Measurements from ENCODE around the gene CAPG. TPM values are rescaled to one million over a fixed set of nuclear protein-coding genes. Genes with fewer than 3 reads are reported as not detected.

Gene CAPG
- total and polyA plus RNA-seq, 9 of the 15 experiments (the other 6 are each of a cell fraction or from before 2014, with no cell fraction given), result 10.6 to 90.4 (median 56.0) TPM

GRCh38 chr2:85398426-85399182 is 11.6 kb downstream of the CAPG start:
- Histone ChIP-seq H3K9me1 (ENCODE audit: control insufficient read depth, insufficient read depth, low read length) (no peaks in the 10 kb centered on the region), H3K79me2 (ENCODE audit: control insufficient read depth, insufficient read depth, low read length) (no peaks in the 10 kb centered on the region), H4K20me1 (replicated peaks; ENCODE audit: control insufficient read depth, insufficient read depth, low read length) (no peaks in the 10 kb centered on the region), H3K9ac (ENCODE audit: insufficient read depth in 1 of 2, low read depth in 2 of 2, low read length in 2 of 2) (peak overlapping the region in 1 of 2 experiments; percentile 61; a peak in 1 of 4 replicates), H3K4me1 (replicated peaks in 1 of 2; ENCODE audit: control insufficient read depth in 2 of 2, insufficient read depth in 2 of 2, low read length in 2 of 2) (peaks cover 0 to 7% of the 10 kb centered on the region in 2 experiments; a peak in 1 of 5 replicates), H3K27ac (ENCODE audit: extremely low read depth, low read depth, low read length) (no peak overlapping the region), H3K27me3 (ENCODE audit: control insufficient read depth in 2 of 2, insufficient read depth in 2 of 2, low read length in 2 of 2) (no peaks in the 10 kb centered on the region), H3K4me3 (no peak overlapping the region), H3K36me3 (ENCODE audit: control insufficient read depth, insufficient read depth, low read length) (peaks cover 2% of the 10 kb centered on the region; the same call in 1 of the 3 replicates), H2AFZ (ENCODE audit: low read depth, low read length) (no peak overlapping the region), H3K4me2 (ENCODE audit: insufficient read depth, low read length) (no peak overlapping the region), H3K9me3 (replicated peaks; ENCODE audit: control insufficient read depth, insufficient read depth, low read depth, low read length) (no peaks in the 10 kb centered on the region; the same call in 1 of the 2 replicates)
- 64% methylated on average over 8 of the region's 8 CpGs for WGBS (ENCODE audit: insufficient coverage, low coverage, missing lambda C conversion rate)
- DNase-seq (ENCODE audit: extremely low read depth in 1 of 4, low spot score in 3 of 4), result no peak
- TF ChIP-seq NCOA1 (IDR thresholded peaks at IDR 0.05; ENCODE audit: low read depth), result no peak
- TF ChIP-seq SMARCA5 (IDR thresholded peaks at IDR 0.05), result no peak
- no peak for TF ChIP-seq SAP30 (IDR thresholded peaks at IDR 0.05; ENCODE audit: borderline replicate concordance, insufficient read depth, low read depth, low read length, poor library complexity, severe bottlenecking)
- TF ChIP-seq CCAR2 (IDR thresholded peaks at IDR 0.05; ENCODE audit: low read depth, low read length), result no peak
- 0 out of 2 replicates have a peak, but pooled peaks have one; percentile 23 for TF ChIP-seq POLR2G (IDR thresholded peaks at IDR 0.05; ENCODE audit: low read depth, low read length)
- no peak for TF ChIP-seq ATF1 (CRISPR knock-in tag; IDR thresholded peaks at IDR 0.05)
- TF ChIP-seq ATF1 (tag; IDR thresholded peaks at IDR 0.05), result no peak
- CTCF ChIA-PET (ENCODE audit: low intra/inter-chr PET ratio), result no interaction called here
- ATAC-seq, result peak; percentile 14
- POLR2A ChIA-PET, result interaction anchor here (0.6 to 63.9 kb wide), 3 partner anchors 74 to 147 kb away, joined by 3 to 1576 read pairs (median 4); partner anchors contain the start of gene MAT2A
- no TSS peak for BruUV-seq (replicated peaks)
- FAIRE-seq, result no peak
- intact Hi-C loops (cut with micrococcal nuclease), result no loop called here
- in situ Hi-C loops (cut with MboI), result no loop called here
